Measurements from ENCODE around the gene TM9SF4.
"Not testable (repeated sequence)": the region's sequence is repeated elsewhere in the genome, so short reads cannot be mapped to it uniquely, and the experiment has no call there.

The TM9SF4 gene

DNA sequence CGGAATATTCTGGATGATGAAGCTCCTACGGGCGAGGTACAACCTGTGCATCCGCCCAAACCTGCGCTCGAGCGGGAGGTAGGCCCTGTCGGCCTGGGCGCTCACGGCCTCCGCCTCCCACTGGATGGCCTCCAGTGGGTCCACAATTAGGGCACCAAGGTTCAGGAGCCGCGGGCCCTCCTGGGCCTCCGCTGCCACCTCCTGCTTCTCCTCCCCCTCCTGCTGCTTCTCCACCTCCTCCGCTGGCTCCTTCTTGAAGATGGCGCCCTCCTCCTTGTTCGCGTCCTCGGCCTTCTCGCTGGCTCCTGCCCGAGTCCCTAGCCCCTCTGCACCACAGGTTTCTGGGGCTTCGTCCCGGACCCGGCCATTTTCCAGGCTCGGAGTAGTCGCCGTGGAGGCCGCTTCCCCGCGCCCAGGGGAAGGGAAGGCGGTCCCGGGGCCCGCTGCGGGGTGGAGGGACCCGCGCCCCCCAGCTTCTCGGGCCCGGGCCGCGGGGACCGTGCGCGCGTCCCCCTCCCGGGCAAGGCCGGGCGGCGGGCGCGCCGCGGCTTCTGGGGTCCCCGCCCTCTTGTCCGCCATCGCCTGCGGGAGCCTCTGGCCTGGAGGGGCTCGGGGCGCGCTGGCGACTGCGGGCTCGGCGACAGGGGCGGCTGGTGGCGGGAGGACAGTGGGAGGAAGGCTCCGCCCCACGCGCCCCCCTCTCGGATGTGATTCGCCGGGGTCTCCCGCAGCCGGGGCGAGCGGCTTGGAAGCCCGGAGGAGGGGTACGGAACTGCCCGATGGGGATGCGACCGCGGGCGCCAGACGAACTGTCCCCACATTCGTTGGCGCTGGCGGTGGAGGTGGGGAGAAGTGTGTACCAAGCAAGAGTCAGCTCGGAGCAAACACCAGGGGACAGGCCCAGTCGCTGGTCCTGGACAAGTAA is 80.4 kb downstream of the TM9SF4 start:
- no peak for DNase-seq (ENCODE audit: low spot score)
- FAIRE-seq, result no peak

DNA sequence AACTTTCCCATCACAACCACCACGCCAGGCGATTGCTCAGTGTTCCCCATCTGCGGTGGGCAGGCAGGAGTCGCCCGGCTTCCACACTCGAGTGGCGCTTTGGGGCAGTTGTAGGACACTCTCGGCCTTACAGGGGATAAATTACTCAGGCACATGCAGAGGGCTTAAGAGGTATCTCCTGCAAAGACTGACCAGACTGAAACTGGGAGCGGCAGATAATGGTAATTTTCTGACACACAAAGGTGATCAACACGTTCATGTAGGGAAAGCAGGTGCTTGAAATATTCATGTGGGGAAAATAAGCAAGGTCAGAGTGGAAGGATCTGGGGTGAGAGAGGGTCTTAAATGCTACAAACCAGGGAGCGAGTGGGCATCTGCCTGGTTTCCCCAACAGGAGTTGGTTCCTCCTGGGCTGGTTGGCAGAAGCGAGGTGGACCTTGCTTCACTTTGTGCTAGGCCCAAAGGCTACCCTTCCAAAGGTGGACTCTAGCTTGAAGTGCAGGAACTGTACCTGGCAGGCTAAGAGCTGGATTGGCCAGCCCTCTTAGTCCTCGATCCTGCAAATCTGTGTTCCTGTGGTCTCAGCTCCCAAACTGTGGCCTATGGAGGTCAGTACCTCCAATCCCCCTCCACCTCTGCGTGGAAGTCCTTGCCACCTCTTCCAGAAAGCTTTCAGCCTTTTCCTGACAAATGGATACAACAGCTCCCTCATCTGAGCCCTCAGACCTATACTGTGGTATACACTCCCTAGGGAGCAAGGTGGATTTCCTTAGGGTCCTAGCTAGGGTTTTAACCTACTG is 81.3 kb downstream of the TM9SF4 start:
- DNase-seq (ENCODE audit: low spot score) (no peak), FAIRE-seq (no peak)

DNA sequence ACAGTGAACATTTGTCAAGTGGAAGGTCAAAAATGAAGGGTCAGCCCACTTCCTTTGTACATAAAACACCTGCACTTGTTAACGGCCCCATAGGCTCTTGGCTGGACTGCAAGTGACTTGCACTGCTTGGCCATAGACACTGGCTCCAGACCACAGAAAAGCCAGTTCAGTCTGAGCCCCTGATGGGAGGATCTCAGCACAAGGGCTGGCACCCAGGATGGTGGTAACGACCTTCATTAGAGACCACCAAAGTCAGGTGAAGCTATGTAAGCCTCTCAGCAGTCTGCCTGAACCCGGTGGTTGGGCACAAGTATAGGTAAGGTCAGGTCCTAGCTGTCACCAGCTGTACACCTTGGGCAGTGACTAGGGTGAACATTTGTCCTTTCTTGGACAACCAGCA is 81.9 kb downstream of the TM9SF4 start:
- DNase-seq (ENCODE audit: low spot score) (no peak), FAIRE-seq (no peak)

DNA sequence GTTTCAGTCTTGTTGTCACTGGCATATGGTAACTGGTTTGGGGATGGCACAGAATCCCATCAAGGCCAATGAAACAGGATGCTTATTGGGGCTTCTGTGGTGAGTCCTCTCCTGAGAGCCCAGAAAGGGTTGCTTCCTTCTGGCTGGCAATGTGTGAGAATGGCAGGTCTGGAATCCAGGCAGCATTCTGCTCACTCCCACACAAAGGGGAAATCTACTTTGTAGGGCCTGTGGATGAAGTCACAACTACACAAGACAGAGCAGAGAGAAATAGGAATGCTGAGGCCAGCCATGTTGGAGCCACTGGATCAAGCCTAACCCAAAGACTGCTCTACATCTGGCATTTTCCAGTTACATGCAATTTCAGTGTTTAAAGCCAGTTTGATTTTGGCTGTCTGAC is 82.4 kb downstream of the TM9SF4 start:
- DNase-seq (ENCODE audit: low spot score), result no peak
- no peak for FAIRE-seq

DNA sequence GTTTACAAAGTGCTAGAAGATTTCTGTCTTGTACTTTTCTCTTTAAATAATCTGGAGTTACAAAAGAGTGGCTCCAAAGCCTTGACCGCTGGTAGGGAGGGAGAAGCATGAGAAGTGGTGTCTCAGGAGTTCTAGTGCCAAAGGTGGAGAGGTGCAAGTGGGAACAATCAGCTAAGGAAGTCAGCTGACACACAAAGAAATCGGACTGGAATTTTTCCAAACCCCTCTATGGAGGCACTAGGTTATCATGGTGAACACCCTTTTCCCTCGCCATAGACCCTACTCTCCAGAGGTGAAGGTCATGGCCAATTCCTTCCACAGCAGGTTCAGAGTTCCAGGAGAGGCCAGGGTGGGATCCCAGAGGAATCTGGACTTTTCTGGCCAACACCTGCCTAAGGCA is 83.2 kb downstream of the TM9SF4 start:
- FAIRE-seq, result no peak
- DNase-seq (ENCODE audit: low spot score), result no peak

- DNase-seq (ENCODE audit: low spot score); FAIRE-seq: not testable (repeated sequence)
Measured at GRCh38 chr20:32193336-32193735, 83.8 kb downstream of the TM9SF4 start.

GRCh38 chr20:32193996-32194395 is 84.5 kb downstream of the TM9SF4 start:
- no peak for DNase-seq (ENCODE audit: low spot score)
- no peak for FAIRE-seq

DNA sequence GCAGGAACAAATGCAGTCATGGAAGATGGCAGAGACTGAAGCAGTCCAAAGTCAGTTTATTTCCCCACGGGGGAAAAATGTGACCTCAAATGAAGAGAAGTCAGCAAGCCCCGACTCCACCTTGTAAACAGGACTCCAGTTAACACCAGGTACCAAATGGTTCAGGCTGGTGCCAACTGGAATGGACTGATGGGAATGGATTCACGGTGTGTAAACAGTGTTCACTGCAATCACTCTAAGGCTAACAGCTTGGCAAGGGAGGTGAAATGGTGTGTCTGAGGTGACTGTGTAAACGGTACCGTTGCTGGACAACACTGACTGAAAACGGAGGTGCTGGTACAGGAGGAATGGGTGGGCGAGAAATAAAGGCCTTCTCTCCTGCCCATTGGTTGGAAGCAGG is 86.1 kb downstream of the TM9SF4 start:
- no peak for FAIRE-seq
- no peak for DNase-seq (ENCODE audit: low spot score)

DNA sequence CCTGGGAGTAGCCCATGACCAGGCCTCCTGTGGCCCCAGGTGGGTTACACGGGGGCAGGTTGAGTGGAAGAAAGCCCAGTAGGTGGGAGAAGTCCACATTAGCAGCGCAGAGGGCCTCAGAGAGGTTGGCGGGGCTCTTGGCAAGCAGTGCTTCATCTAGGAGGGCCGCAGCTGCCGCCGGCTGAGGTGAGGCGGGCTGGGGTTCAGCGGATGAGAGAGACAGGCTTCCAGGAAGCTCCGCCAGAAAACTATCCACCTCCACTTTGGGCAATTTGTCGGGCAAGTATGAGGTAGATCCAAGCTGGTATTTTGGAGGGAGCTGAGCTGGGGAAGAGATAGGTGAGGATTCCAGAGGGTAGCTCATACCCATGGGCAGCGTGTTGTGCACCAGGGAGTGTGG is 87.1 kb downstream of the TM9SF4 start:
- not testable (repeated sequence) for DNase-seq (ENCODE audit: low spot score); FAIRE-seq

DNA sequence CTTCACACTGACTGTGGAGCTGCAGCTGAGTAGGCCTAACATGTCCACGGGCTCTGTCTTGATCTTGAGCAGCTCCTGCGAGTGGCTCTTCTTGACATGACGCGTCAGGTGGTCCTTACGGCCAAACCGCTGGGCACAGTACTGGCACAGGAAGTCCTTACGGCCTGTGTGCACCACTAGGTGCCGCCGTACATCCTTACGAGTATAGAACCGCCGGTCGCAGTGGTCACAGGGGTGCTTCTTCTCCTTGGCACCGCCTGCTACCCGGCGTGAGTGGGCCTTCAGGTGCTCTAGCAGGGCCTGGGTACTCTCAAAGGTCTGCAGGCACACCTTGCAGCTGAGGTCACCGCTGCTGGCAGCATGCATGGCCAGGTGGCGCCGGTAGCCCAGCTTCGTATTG is 87.6 kb downstream of the TM9SF4 start:
- not testable (repeated sequence) for DNase-seq (ENCODE audit: low spot score); FAIRE-seq

DNA sequence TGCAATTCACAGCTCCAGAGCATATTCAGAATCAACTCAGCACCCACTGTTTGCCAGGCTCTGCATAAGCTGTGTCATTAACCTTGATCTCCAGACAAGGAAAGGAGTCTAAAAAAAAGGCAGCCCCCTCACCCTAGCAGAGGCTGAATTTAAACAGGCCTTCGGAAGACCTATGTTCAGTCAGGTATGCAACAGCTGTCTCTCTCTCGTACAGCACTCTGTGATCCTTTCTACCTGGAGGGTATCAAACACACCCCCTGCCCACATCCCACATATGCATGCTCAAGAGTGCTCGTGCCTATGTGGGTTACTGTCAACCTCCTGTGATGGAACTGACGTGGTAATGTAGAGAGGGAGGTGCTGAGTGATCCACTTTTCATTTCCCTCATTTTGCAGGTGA is 89.5 kb downstream of the TM9SF4 start:
- FAIRE-seq, result no peak
- no peak for DNase-seq (ENCODE audit: low spot score)

DNA sequence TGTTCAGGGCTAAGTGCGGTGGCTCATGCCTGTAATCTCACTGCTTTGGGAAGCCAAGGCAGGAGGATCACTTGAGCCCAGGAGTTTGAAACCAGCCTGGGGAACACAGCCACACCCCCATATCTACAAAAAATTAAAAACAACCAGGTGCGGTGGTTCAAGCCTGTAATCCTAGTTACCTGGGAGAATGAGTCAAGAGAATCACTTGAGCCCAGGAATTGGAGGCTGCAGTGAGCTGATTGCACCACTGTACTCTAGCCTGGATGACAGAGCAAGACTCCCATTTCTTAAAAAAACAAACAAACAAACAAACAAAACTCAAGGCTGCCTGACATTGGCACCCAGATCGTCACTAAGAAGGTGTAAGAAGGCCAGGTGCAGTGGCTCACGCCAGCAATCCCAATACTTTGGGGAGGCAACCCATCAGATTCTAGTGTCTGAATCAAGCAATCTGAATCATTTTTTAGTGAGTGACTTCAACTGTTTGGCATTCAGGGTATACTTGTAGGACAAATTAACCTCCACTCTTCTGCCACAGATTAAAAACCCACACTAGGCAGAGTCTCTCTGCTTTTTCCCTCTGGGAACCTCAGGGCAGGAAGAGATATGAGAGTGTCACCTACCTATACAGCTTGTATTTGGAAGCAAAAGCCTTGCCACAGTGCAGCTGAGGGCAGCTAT is 91.9 kb downstream of the TM9SF4 start:
- FAIRE-seq (no peak), DNase-seq (ENCODE audit: low spot score) (no peak)

DNA sequence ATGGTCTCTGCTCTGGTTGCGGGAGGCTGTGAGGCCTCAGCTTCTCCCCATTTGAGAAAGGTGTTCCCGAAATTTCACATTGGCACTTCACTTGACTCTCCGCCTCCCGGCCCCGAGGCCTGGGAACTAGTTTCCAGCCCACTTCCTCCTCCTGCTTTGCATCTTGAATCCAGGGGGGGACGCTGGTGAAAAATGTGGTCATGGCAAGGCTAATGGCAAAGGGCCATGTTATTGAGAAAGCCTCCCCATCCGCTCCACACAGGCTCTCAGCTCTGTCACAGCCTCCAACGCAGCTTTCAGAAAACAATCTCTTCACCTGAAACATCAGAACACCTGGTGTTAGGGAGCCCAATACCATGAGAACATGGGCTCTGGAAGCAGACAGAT is 92.5 kb downstream of the TM9SF4 start:
- DNase-seq (ENCODE audit: low spot score) (no peak), FAIRE-seq (no peak)

DNA sequence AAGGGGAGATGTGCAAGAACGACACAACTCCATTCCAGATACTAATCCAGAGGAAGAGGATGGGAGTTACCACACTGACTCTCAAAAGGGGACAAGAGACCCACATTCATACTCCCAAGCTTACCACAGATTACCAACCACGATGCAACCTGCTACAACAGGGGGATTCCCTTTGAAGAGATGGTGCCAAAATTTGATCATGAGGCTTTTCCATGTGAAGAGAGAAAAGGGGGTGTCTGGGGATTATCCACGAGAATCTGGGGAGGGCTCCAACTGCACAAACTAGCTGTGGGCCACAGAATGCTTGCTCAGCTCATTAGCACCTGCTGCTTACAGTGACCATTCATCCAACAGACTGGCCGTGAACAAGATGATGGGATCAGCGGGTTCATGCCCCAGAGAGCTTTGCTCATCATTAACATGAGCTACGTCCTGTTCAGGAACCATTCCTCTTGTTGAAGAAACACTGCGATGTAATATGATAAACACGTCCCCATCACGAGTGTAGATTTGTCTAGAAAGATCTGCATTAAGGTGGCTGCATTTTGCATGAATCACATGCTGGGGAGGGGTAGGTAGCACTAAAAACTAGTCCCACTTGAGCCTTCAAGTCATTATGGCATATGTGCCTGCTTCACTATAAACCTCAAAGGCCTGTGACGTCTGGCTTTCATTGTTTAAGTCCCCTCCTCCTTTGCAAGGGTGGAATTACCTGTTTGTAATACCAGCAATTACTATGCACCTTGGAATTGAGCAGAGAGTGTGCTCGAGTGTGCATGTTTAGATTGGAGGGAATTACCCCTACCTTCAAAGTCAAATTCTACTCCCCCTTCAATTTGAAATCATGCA is 94.1 kb downstream of the TM9SF4 start:
- DNase-seq (ENCODE audit: low spot score) (no peak), FAIRE-seq (no peak)

DNA sequence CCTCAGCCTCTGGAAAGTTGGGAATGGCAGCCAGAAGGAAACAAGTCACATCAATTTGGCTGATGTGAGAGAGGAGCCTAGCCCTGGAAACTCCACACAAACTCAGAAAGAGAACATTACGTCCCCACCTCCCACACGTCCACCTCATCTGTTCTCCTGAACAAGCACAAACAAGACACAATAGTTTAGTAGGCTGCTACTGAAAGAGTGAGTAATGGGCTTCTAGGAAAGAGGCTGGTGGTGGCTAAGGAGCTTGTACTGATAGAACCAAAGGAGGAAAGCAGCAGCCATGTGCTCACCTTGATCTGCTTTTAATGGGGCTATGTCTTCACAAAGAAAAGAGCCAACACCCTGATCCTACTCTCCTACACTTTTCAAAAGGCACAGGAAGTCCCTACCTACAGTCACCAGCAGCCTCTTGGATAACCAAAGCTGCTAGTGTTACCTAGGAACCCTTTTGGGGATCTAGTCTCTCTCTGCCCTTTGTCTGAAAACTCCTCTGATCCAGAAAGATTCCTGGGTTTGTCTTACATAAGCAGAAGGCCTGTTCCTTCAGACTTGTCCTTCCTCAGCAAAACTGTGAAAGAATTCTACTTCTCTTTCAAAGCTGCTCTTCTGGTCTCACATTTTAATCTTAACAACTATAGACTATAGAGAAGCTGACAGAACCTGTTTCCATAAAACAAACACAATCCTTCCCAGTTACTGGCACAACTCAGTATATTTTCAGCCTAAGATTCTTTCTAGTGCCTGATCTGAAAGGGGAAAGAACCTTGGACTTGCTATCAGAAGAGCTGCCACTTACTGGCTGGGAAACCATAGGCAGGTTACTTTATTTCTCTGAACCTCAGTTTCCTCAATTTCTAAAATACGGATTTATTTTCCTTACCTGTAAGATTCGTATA is 94.9 kb downstream of the TM9SF4 start:
- no peak for FAIRE-seq

DNA sequence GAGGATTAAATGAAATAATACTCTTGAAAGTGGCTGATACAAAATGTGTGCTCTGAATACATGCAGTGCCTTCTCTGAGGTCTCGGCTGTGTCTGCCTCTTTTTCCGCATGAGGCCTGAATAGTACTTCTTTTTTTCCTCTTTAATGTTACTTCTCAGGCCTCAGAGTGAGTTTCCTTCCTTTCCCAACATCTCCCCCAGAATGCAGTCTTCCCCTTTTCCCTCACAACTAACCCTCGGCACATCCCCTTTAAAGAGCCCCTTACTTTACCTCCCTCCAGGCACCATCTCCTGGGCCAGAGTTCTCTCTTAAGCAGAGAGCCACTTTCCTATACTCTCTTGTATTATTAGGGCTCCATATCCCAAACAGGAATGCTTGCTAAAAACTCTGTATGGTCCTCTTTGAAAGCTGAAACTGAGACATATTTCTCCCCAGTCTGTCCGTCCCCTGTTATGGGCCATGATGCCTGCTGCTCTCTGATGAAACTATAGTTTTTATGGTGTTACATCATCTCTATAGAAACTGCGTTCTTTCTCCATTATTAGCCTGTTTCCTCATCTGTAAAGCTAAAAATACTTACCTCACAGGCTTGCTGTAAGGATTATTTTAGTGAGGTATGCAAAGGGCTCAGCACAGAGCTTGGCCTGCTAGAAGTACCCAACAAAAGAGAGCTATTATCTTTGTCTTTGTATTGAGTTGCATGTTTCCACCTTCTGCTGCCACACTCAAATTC is 95.8 kb downstream of the TM9SF4 start:
- DNase-seq (ENCODE audit: low spot score), result no peak

More for the DNA sequence above, 94.9 kb downstream of the TM9SF4 start:
- no peak for DNase-seq (ENCODE audit: low spot score)

DNA sequence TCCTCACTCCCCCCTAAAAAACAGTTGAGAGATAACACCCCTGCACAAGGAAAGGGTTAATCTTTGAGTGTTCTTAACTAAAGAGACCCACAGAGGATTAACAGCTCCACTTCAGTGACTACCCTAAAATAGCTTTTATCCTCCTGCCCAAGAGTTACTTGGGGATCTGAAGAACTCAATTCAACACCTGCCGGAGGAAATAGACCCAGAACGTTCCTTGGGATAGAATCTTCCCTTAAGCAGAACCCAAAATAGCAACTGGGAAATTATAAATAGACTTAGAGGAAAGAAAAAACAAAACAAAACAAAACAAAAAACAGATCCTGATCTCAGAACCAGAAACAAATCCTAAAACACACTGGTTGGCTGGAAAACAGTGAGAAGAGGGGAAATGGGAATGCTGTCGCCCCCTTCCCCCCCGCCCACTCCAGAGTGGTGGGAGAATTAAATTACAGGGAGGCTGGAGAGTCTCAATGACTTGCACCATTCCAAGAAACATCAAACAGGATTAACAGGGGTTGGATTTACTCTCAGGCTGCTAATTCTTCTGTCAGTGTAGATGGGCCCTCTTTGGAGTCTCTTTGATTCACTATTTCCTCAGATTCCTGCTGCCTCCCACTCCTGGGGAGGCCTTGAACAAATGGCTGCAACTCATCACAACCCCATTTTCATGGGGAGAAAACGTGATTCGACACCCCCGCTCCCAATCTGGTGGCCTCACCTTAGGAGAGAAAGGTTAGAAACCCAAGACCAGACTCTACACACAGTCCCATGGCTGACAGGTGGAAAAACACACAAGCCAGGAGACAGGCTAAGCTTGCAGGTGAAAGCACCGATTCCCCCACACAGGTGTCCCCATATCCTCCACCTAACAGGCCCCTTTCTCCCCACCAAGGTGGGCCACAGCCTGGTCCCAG is 96.6 kb downstream of the TM9SF4 start:
- FAIRE-seq, result no peak
- no peak for DNase-seq (ENCODE audit: low spot score)

More for the DNA sequence above, 95.8 kb downstream of the TM9SF4 start:
- no peak for FAIRE-seq
